Anterior cingulate cortex (tissue), 58 donors: ENCODE measurements around the gene SLC35G6.
"Not testable (repeated sequence)": the region's sequence is repeated elsewhere in the genome, so short reads cannot be mapped to it uniquely, and the experiment has no call there.

Experiments used
- DNase-seq, 58 donors: peaks; one replicate each; lab custom pipeline; 2025; lab: John Stamatoyannopoulos, UW

Gene SLC35G6

DNA sequence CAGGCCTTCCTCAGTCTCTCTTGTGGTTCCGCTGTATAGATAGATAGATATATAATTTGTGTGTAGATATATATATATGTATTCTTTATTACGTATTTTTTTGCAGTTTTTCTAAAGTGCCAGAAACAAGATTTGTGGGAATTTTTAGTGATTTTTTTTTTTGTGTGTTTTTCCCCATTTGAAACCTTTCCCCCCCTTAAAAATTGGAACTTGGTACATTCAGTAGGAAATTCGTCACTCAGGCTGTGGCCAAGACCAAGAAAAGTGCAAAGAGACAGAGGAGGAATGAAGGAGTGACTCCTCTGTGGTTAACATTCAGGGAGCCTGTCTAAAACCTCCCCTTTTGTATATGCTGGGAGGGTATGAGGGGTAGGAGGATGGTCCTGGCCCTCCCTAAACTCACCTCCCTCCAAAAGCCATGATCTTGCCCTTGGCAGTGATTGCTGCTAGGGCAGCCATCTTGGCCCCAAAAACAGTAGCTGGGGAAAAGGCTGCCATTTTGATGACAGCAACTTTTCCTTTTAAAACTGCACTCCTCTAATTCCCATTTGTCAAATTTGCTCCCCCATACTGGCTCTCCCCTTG is 21.2 kb upstream of the SLC35G6 start:
- no peak for DNase-seq

DNA sequence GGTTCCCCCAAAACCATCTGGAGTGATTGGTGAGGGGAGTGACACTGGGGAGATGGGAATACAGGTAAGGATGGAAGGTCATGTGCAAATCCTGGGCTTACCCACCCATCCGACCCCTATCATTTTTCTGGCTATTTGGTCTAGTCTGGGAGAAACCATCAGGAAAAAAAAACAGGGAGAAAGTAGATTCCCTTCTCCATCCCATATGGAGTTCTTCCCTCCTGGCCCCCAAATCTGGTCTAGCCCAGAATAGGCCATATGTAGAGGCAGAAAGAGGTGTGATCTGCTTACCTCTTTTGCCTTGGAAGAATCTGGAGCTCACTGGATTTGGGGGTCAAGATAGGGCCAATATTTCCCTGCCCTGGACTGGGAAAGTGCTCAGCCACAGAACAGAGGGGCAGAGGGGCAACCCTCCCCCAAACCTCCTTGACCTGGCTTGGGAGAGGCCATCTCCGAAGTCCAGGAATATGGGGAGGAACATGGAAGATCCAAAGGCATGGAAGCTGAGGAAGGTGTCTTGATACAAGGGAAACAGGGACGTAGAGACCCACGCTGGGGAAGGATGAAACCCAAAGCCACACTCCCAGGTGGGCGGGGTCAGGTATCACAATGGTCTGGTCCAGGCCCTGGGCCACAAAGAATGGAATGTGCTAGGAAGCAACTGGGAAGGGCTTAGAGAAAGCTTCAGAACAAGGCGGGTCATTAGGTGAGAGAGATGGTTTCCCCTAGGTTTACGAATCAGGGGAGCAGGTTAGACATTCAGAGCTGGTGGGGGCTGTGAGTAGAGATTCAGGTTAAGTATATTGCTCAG is 20.2 kb upstream of the SLC35G6 start:
- no peak for DNase-seq

DNA sequence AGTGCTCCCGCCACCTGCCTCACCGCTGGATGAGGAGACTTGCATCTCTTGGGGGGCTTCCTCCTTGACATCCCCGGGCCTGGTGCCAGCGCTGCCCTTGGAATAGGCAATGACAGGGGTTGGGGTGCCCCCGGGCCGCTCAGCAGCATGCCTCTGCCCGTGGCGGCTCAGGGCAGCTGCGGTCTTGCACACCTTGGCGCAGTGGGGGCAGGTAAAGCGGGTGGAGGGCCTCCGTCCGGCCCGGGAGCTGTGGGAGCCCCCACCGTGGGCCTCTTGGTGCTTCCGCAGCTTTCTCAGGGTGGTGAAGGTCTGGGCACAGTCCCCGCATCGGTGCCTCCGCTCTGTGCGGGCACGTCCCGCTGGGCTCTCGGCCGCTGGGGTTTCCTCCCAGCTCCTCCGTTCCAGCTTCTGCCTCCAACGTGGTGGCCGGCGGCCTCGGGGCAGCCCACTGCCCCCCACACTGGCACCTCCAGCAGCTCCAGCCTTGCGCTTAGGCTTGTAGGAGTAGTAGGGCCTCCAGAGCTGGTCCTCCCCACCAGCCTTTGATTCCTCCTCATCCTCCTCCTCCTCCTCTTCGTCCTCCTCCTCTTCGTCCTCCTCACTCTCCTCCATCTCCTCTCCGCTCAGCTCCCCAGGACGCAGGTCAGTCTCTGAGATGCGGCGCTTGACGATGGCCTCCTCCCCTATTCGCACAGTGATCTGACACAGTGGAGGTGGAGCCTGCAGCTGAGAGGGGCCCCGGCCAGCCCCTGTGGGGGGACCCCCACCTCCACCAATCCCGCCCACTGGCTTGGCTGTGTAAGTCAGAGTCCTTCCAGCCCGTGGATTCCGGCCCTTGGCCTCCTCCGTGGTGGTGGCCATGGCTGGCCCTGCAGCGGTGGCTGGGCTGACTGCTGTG is 18.5 kb upstream of the SLC35G6 start:
- DNase-seq: no peak

DNA sequence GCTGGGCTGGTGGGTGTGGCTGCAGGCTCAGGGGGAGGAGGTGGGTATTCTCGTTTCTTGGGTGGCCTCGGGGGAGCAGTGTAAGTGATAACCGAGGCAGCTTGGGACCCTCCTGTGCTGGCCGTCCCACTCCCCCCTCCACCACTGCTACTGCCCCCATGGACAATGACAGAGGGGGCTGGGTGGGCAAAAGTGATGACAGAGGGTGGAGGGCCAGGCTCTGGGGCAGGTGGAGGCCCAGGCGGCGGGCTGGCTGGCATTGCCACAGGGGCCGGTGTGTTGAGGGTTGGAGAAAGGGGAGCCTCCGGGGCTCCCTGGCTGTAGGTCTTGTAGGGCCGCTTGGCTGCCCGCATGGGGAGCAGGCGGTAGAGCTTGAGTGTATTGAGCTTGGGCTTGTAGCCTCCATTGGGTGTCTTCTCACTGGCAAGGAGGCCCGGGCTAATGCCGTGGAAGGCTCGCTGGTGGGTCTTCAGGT is 17.8 kb upstream of the SLC35G6 start:
- DNase-seq: no peak

DNA sequence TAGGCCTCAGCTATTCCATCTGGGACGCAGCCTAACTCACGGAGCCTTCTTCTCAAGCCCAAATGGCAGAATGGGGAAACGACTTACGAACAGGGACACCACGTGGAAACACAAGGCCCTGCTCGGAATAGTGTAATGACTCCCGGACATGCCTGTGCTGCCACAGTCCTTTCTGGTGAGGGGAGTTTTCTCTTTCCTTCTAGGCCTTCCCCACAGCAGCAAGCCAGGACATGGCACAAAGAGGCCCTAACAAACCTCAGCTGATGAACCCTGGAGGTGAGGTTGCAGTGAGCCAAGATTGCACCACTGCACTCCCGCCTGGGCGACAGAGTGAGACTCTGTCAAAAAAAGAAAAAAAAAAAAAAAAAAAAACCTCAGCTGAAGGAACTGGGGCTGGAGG is 17.2 kb upstream of the SLC35G6 start:
- DNase-seq: no peak

DNA sequence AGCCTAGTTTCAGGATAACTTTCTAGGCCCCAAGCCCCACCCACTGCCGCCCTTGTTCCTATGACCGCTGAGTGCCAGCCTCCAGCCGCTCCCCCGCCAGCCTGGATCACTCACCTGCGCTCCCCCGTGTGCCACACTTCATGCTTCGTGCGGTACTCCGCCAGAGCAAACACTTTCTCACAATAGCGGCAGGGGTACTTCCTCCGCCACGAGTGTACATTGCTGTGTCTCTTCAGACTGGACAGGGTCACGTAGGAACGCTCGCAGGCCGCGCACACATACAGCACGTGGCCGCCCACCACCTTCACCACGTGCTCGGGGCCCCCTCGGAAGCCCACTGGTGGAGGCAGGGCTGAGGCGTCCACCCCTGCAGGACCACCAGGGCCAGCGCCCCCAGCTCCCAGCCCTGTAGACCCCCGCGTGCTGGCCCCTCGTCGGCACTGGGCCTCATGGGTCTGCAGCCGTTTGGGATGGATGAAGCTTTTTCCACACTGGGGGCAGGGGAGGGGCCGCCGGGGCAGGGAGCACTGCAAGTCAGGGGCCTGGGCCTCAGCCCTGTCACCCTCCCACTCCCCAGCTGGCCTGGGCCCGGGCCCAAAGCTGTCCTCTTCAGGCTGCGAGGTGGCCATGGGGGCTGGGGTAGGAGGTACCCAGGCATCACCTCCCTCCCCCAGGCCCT is 15.5 kb upstream of the SLC35G6 start:
- DNase-seq: no peak

DNA sequence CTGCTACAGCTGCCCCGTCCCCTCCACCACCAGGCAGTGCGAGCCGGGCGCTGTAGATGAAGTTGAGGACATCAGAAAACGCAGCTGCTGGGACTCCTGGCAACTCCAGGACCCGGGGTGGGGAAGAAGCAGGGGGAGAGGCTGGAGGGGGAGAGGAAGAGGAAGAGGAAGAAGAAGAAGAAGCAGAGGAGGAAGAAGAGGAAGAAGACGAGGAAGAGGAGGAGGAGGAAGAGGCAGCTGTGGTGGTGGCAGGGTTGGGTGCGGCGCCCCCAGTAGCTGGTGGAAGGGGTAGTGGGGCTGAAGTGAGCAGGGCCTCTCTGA is 15.0 kb upstream of the SLC35G6 start:
- DNase-seq: no peak

DNA sequence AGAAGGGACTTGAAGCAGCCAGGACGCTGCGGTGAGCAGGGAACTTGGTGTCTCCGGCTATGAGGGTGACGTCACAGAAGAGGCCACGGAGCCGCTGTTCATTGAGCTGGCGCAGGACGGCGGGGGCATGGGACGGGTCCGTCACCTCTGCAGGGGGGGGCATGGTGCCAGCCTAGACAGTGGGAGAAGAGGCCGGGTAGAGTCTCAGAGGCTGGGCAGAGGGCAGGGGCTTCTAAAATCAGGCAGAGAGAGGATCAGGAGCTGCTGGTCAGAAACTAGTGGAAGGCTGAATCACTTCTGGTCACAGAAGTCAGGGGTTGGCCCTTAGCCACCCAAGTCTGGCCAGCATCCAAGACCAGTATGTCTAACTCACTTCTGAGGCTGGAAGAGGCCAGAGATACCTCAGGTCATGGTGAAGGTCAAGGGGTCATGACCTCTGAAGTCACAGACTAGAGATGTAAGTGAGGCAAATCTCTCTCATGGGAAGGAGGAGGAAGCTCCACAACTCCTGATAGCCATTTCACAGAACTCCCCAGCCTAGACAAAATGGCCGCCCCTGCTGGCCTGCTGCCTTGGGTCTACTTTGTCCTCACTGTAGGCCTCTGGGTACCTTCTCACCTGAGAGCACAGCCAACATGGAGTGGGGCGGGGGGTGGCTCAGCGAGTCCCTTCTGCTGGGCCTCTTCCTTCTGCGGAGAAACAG is 14.5 kb upstream of the SLC35G6 start:
- DNase-seq: peak in 9 of 58 donors; percentile 6 to 84 (median 23)

DNA sequence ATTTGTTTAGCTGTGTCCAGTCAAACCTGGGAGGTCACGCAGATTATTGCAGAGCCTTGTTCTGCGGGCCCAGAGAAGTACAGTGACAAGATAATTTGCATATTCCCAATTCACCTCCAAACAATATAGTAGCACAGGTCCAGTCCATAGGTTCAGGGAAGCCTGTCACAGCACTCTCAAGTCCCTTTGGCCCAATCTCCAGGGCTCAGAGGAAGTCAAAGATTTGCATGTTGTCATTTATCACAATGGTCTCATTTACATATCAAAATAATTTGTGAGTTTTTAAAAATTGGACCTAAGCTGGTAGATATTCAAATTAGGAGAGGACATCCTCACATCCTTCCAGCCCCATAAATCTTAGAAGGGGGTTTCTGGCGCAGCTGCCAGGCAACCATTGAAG is 13.7 kb upstream of the SLC35G6 start:
- DNase-seq: no peak

DNA sequence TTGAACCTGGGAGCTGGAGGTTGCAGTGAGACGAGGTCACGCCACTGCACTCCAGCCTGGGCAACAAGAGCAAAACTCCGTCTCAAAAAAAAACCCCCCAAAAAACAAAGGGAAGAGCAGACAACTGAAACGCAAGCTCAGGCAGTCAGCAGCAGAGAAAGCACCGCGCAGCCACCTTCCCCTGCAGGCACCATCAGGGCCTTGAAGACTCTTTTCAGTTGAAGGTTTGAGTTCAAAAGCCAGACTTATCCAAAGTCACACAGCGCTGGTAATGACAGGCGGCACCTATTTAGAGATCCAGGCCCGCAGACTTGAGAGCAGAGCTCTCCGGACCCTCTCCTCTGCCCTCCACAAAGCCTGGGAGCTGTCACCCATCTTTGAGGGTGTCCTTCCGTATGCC is 13.0 kb upstream of the SLC35G6 start:
- DNase-seq: no peak

DNA sequence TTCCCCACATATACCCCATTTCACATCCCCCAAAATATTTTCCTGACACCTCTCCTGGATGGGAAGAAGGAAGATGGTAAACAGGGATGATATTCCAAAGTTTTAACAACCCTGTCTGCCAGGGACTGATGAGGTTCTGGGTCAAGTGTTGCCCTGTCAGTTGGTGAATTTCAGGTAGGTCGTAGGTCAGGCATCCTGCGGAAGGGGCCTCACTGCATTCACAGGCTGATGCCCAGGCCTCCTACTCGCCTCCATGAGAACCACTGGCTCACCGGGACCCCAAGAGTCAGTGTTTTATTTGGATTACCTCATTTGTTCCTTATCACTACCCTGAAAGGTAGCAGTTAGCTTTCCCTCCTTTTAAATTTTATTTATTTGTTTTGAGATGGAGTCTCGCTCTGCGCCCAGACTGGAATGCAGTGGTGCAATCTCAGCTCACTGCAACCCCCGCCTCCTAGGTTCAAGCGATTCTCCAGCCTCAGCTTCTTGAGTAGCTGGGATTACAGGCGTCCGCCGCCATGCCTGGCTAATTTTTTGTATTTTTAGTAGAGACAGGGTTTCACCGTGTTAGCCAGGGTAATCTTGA is 12.3 kb upstream of the SLC35G6 start:
- no peak for DNase-seq

DNA sequence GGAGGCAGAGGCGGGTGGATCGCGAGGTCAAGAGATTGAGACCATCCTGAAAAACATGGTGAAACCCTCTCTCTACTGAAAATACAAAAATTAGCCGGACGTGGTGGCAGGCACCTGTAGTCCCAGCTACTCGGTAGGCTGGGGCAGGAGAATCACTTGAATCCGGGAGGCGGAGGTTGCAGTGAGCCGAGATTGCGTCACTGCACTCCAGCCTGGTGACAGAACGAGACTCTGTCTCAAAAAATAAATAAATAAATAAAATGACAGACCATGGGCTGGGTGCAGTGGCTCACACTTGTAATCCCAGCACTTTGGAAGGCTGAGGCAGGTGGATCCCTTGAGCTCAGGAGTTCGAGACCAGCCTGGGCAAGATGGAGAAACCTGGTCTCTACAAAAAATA is 11.4 kb upstream of the SLC35G6 start:
- not testable (repeated sequence) for DNase-seq

DNA sequence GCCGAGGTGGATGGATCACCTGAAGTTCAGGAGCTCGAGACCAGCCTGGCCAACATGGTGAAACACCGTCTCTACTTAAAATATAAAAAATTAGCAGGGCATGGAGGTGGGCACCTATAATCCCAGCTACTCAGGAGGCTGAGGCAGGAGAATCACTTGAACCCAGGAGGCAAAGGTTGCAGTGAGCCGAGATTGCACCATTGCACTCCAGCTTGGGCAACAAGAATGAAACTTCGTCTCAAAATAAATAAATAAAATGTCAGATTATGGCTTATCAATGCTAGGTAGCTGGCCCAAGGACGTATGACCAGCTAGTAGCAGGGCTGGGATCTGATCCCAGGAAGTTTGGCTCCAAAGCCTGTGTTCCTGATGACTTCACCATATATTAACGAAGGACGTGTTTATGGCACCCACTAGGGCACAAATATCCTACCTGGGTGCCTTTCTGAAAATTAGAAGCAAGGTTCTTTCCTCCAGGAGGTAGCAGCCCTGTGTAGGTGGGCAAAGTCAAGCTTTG is 10.7 kb upstream of the SLC35G6 start:
- DNase-seq: not testable (repeated sequence)

DNA sequence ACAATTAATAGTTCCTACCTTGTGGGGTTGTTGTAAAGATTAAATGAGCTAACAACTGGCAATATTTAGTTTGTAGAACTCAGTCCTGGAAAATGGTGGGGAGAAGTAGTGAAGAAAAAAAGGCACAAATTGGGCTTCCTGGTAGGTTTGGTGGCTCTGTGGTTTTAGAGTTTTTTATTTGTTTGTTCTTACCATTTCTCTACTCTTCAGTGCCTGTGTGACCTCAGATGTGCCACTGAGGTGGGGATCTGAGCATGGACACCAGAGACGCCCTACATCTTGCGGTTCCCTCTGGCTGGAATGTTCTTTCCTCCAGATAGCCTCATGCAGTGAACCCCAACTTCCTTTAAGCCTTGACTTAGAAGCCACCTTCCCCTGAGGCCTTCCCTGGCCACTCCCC is 9.5 kb upstream of the SLC35G6 start:
- no peak for DNase-seq

DNA sequence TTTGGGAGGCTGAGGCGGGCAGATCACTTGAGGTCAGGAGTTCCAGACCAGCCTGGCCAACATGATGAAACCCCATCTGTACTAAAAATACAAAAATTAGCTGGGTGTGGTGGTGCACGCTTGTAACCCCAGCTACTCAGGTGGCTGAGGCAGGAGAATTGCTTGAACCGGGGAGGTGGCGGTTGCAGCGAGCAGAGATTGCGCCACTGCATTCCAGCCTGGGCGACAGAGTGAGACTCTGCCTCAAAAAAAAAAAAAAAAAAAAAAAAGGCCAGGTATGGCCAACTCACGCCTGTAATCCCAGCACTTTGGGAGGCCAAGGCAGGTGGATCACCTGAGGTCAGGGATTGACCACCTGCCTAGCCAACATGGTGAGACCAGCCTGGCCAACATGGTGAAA is 6.5 kb upstream of the SLC35G6 start:
- DNase-seq: not testable (repeated sequence)

DNA sequence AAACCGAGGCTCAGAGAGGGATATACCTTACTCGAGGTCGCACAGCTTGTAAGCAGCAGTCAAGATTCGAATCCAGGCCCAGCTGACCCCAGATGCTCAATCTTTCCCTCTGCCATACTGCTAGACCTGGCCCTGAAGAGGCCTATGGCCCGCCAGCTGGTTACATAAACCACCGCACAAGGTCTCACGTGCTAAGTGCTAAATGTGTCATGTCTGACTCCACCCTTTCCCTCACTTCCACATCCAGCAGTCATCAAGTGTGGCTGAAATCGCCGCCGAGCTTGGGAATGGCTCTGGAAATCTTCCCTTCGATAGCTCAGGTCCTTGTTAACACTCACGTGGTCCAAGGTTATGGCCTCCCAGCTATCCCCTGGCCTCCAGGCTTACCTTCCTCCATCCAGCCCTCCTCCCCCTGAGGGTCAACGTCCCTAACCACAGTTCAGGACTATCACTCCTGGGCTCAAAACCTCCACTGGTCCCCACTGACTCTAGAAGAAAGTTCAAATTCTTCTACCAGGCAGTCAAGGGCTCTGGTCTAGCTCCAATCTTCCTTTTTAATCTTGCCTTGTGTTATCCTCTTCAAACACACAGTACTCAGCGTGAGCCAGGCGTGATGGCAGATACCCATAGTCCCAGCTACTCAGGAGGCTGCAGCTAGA is 5.4 kb upstream of the SLC35G6 start:
- DNase-seq: no peak

DNA sequence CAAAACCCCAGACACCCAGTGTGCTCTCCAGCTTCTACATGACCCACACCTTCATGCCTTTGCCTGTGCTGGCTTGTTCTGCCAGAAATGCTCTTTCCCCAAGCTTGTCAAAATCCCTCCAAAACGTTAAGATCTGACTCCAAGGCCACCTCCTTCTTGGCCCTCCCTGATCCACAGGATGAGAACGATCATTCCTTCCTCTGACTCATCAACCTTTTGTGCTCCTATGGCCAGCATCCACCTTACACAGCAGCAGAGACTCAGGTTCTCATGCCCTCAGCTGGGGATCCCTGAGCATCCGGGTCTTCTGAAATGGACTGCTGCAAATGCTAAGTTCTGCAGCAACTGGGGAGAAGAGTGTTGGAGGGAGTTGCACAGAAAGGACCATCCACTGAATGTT is 4.8 kb upstream of the SLC35G6 start:
- no peak for DNase-seq

DNA sequence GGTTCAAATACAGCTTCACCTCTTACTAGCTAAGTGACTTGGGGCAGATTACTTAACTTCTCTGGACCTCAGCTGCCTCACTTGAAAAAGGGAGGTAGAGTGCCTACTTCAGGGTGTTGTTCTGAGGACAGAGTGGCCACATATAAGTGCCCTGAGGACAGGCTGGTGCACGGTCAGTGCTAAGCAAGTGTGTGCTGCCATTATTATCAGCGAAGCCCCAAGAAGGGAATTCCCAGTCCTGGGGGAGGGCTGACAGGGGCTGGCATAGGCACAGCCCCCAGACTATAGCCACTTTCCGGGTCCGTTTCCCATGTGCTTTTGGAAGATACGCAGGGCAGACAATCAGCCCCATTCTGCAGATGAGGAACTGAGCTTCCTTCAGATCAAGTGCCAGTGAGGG is 4.3 kb upstream of the SLC35G6 start:
- DNase-seq: peak in 1 of 58 donors; percentile 8
